Astrocyte of the hippocampus (primary cell): ENCODE data around the gene MGAM2.
"Not testable (repeated sequence)": the region's sequence is repeated elsewhere in the genome, so short reads cannot be mapped to it uniquely, and the experiment has no call there.

Experiments
- DNase-seq: peaks from one replicate; pipeline ENCODE4 v3.0.0; 2011; ENCODE audit warnings: low read depth, low spot score

The MGAM2 gene

DNA sequence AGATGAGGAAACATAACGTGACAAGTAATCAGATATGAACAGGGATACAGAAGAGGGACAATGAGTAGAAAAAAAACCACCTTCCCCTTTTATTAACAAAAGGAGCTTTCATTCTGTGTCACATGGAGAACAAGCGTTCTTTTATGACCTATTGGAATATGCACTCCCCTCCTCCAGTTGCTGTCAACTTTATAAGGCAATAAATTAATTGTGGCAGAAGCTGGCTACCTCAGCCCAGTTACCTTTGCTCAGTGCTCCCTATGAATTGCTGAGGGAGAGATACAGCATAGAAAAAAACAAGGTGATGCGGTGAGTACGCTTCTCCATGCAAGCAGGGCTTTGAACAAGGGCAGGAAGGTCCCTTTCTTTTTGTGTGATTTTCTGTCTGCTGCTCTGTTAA lies at the start of gene MGAM2:
TSS of gene MGAM2 (plus strand) at position 220 of the 400 bp plus-strand sequence. CDS start 5,156 bp downstream, outside the sequence.
- no peak for DNase-seq

DNA sequence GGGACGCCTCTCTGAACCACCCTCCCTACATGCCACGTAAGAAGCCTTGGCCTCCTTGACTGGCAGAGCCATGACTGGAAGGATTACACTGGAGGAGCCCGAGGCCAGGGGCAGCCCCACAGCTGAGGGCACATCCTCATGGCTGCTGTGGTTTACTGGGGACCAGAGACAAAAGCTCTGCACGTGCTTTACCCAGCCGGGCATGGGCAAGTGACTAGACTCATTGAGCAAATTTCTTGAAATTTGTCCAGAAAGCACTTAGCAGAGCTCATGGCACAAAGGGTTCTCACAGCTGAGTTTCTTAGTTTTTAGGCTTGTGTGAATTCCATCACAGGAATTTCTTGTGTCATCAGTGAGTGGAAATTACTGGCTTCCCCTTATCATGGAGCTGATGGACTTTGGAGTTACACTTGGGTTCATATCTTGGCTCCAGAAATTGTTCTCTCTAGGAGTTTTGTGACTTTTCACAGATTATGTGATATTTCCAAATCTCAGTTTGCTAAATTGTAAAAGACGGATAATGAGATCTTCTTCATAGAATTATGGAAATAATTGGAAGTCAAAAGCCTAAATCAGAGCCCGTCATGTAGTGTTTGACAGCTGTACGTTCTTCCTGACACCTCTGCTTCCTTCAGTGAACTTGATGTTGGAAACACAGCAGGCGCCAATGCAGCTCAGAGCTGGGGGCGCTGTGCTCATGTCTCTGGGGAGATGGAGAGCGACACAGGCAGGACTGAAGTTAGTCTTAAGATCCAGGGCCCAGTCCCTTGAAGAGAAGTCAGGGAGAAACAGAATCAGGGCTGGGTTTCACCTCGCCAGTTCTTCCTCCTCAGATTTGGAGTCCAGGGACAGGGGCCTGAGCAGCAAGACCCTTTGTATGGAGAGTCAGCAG lies 47.7 kb upstream of the MGAM2 start:
- DNase-seq: no peak

DNA sequence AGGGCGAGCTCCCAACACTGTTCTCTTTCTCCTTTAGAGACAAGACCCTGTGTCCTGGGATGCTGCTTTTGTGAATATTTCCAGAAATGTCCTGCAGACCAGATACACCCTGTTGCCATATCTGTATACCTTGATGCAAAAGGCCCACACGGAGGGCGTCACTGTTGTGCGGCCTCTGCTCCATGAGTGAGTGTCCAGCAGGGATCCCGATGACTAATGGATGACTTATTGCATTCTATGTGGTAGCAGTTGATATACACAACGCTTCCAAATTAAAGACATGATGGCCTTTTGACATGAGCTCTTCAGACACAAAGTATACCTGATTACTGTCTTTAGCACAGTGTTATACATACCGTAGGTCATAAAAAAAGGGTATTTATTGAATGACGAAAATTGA lies 45.0 kb upstream of the MGAM2 start:
- no peak for DNase-seq

DNA sequence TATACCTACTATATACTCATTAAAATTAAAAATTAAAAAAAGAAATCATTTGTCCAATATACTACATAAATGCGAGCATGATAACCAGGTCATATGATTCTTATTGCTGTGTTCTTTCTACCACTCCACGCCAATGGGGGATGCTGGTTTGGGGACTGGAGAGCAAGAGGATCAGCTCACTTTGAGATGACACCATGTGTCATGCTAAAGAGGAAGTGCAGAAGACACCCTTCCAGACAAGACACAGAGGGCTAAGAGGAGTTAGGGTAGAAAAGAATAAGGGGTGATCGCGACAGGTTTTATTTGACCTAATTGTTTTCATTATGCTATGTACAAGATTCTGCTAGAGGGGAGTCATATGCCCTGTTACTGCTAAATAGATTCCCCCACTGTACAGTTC lies 33.8 kb upstream of the MGAM2 start:
- DNase-seq: no peak

DNA sequence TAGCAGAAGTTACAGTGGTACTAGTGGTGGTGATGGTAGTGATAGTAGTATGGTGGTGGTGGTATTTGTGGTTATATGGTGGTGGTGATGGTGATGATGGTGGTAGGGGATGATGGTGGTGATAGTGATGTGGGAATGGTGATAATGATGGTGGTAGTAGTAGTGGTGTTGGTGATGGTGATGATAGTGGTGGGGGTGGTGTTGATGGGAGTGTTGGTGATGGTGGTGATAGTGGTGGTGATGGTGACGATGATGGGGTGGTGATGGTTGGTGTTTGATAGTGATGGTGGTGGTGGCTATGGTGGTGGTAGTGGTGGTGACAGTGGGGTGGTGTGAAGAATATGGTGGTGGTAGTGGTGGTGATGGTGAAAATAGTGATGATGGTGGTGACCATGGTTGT lies 27.9 kb upstream of the MGAM2 start:
- no peak for DNase-seq

DNA sequence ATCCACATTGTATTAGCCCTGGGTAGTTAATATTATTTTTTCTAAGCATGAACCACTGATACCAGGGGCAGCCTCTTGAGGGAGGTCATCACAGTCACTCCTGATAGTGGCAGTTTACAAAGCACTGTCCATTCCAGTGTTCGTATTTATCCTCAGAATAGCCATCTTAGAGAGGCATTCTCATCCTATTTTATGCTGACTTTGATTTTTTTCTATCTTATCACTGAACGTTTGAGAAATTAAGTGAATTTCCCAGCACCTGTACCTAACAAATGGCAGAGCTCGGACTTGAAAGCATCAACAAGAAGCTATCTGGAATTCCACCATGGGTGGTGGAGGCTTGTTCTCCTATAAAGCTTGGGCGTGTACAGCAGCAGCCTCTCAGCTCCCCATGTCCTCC lies 26.1 kb upstream of the MGAM2 start:
- no peak for DNase-seq

DNA sequence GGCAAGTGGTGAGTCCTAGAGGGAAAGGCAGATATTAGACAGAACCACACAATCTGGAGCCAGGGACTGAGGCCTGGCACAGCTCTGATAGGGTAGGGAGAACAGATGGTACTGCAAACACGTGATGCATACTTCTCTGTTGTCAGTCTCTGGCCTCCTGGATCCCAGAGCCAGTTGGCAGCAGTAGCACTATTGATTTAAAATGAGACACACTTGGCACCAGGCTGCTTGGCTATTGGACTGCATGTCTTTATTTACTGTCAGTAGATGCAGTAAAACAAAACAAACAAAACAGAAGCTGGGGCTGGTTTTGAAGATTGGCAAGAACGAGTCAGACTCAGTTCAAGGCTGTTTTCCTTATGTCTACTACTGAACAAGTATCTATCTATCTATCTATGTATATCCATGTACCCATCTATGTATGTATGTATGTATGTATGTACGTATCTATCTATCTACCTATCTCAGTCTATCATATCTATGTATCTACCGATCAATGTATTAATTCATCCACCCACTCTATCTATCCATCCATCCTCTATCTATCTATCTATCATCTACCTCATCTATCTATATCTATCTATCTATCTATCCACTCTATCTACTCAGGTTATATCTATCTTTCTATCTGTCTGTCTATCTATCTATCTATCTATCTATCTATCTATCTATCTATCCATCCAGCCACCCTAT lies 23.4 kb upstream of the MGAM2 start:
- DNase-seq: no peak

DNA sequence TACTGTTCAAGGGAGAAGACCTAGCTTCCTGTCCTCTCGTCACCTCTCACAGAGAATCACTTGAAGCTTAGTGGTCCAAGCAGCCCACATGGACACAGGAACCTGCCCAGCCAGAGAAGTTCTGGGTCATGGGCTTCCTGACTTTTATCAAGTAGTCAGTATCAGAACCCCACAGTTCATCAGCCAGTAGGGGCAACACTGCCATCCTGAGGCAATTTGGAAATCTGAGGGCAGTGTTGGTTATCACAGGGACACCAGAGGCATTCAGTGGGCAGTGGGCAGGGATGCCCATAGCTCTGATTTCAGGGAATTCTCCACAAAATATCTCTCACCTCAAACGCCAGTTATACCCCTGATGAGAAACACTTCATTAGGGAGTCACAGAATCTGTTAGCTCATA lies 22.5 kb upstream of the MGAM2 start:
- DNase-seq: no peak

DNA sequence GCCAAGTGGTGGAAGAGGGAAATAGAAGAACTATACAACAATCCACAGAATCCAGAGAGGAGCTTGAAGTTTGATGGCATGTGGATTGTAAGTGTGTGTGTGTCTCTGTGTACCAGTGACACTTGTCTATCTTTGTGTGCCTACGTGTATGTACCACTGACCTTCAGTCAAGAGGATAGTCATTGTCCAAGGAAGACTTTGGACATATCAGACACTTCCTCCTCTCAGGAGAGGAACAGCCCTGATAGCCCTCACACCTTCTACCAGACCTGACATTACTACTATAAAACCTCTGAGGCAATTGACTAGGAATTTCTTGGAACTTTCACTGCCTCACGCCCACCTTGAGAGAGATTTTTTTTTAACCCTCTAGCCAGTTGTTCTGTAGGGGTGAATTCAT lies 19.6 kb upstream of the MGAM2 start:
- DNase-seq: no peak

DNA sequence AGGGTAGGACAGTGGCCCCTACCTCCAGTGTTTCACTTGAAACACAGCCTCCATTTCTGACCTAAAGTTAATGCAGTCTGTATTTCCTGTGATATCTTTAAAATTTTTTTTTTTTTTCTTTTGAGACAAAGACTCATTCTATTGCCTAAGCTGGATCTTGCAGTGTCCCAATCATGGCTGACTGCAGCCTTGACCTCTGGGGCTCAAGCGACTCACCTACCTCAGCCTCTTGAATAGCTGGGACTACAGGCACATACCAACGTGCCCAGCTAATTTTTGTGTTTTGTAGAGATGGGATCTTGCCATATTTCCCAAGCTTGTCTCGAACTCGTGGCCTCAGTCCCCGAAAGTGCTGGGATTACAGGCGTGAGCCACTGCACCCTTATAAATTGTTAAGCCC lies 16.7 kb upstream of the MGAM2 start:
- DNase-seq: no peak

DNA sequence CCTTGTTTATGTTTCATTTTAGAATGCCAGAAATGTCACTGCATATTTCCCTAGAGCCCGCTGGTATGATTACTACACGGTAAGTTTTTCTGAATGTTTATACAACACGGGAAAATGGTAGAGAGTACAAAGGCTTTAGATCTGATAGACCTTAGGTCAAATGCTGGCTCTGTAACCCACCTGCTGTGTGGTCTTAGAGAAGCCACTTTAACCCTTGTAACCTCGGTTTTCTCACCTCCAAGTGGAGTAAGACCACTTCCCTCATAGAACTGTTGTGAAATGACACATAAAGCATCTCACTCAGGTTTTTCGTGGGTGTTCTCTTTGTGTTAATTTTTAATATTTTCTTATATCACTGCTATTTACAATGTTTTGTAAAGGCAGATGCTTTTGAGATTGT lies 13.9 kb upstream of the MGAM2 start:
- DNase-seq: no peak

DNA sequence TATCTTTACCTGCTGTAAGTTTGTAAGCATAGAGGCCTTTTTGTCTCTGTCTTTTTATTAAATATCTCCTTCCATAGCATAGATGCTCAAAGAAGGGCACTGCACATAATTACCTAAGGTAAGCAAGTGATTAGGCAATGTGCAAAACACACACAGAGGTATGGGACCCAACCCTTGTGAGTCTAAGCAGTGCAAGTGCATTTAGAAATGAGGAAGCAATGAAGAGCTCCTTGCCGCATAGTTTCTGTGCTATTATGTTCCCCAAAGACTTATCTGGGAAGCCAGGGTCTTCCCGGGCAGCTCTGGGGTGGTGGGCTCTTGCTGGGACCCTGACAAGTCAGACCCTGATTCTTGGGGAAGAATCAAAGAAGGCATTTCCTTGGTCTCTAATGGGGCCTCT lies 13.5 kb upstream of the MGAM2 start:
- no peak for DNase-seq

DNA sequence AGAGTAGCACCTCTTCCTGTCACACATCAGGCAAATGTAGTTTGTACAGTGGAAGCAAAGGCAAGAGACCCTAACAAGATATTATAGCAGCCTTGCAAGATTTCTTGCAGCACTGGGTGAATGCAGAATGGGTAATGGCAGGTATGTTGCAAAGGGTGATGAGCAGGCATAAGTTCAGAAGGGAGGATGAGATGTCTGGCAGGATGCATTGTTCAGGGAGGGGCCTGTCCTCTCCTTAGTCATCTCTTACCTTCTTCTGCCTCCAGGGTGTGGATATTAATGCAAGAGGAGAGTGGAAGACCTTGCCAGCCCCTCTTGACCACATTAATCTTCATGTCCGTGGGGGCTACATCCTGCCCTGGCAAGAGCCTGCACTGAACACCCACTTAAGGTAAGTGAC lies 12.2 kb upstream of the MGAM2 start:
- DNase-seq: not testable (repeated sequence)

DNA sequence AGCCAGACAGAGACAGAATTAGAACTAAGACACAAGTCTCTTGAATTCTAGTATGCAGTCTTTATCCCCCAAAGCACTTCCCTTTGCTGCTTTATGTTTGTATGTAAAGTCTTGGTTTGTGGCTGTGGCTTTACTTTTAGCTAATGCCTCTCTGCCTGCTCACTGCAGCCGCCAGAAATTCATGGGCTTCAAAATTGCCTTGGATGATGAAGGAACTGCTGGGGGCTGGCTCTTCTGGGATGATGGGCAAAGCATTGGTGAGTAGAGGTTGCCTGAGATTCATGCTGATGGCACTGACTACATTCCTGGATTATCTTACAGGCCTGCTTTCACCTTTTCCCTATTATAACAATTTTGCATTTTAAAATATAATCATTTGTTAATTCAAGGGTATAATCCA lies 10.9 kb upstream of the MGAM2 start:
- DNase-seq: no peak

DNA sequence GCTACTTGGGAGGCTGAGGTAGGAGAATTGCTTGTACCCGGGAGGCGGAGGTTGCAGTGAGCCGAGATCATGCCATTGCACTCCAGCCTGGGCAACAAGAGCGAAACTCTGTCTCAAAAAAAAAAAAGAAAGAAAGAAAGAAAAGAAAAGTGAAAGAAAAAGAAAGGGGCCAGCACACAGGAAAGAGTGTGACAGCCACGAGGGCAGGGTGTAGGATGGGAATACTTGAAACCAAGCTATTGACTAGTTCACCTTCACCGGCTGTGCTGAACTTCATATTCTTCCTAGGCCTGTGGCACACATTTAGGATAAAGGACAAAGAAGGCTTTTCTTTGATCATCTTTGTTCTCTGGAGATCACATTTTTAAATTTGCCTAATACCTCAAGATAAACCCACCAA lies 9.7 kb upstream of the MGAM2 start:
- DNase-seq: not testable (repeated sequence)

DNA sequence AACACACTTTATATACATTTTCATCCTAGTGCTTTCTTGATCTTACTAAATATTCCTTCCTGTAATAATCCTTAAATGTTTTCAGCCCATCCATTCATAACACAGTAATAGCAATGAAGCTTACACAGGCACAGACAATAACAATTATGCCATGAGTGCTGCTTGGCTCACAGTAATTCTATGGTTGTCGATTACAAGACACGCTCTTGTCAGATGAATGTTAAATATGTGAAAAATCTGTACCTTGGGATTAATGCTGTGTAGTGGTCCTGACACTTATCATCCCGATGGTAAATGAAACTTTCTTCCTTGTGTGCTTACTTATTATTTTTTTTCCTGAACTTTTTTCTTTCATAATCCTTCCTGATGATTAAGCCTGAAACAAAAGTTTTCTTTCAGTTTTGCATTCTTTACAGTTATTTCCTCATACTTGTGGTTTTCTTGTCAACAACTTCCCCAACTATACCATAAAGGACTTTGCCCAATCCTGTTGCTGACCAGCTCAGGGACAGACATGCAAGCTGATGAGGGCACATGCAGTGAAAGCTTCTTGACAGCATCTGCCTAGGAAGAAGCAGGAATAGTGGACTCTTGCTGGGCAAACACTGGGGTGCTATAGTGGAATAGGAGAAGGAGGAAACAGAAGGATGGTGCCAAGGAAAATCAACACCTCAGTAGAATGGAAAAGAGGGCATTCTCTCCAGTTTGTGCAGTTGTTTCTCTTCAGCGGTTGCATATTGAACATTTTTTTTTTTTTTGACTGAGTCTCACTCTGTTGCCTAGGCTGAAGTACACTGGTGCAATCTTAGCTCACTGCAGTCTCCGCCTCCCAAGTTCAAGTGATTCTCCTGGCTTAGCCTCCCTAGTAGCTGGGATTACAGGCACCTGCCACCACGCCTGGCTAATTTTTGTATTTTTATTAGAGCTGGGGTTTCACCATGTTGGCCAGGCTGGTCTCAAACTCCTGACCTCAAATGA lies 6.7 kb upstream of the MGAM2 start:
- DNase-seq: no peak

DNA sequence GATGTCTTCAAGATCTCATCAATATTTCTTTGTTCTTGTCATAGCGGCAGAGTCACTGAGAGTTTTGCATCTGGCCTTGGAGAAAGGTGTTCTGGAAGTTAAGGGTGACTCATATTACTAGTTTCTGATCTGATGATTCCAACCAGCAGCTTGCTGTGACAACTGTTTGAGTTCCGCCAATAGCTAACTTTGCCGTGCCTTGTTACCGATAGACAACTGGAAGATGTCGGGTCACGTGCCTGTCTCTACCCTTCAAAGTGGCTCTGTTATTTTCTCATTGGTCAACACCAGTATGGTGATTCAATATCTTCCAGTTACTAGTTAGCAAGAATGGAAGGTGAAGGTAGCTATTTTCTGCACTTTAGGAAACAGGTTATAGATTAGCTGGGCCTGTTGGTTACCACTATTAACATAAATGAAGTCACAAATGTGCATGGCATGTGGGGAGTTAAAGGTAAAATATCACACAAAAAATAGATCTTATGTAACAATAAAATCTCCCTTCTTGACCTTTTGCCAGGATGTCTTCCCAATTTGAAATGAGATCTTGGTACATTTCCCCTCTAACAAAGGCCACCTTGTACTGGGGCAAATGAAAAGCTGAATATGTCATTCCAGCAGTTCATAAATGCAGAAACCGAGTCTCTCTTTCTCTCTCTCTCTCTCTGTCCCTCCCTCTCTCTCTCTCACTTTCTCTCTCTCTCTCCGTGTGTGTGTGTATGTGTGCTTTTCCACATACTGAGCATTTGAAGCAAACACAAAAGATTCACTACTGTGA lies 2.6 kb upstream of the MGAM2 start:
- no peak for DNase-seq

DNA sequence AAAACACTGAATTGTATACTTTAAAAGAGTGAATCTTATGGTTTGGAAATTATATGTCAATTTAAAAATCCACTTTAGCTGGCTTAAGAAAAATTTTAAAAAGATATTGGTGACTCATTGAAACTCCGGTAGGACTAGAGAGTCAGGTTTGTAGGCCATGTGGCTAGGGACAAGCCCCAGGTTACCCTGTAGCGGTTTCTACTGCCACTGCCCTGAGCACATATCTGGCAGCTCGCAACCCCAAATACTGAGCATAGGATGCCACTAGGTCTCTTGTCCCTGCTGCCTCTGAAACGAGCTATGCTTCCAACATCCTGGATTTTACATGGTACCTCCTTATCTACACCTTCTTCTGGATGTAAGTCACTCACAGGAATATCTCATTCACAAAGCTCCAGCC lies 1.4 kb upstream of the MGAM2 start:
- no peak for DNase-seq

DNA sequence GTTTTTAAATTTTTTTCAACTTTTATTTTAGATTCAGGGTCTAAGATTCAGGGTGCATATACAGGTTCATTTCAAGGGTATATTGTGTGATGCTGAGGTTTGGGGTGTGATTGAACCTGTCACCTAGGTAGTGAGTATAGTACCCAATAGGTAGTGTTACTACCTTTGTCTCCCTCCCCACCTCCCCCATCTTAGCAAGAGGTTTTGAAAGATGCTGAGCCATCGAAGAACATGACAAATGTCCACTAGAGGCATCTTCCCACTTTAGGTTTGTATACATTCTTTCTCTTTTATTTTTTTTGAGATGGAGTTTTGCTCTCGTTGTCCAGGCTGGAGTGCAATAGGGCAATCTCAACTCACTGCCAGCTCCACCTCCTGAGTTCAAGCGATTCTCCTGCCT lies 880 bp upstream of the MGAM2 start:
- no peak for DNase-seq

DNA sequence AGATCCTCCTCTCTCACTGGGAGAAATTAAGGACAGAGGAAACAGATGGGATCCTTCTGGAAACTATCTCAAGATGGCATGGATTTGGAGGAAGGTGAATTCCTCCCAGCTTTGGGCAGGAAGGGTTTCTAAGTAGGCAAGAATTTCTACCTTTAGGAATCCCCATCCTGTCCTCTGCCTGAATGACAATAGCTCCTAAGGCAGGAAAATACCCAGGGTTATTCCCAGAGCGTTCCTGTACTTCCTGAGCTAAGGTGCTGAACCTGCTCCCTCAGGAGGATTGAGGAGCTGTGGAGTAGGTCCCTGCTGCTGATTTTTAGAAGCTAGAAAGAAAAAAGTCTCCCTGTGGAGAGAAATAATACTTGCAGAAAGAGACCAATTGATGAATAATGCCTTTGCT lies 568 bp downstream of the MGAM2 start:
- DNase-seq: no peak

DNA sequence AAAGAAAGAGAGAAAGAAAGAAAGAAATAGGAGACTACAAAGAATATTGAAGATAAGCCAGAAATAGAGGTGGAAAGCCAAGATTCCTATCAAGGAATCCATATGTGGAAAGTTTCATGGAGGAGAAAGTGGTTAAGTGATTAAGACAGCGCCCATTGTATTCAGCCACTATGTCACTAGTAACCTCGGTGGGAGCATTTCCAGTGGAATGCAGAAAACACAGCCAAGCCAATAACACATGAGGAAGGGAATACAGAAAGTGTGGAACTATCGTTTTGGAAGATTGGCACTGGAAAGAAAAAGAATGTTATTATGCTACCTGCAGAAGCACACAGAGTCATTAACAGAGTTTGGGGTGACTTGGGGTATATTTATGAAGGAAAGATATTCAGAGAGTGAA lies 2.7 kb downstream of the MGAM2 start:
- DNase-seq: peak; percentile 5
